GM21717 (cell line): ENCODE results near the gene HTR3C.

ENCODE experiments used
- ATAC-seq: cut with Tn5 transposase; IDR thresholded peaks from one replicate; pipeline ENCODE4 v1.9.1; 2021; ENCODE audit warnings: mild to moderate bottlenecking, moderate library complexity; ENCODE audit not compliant: unreplicated experiment

HTR3C gene

GRCh38 chr3:184082465-184082864 is 29.6 kb downstream of the HTR3C start:
- no peak for ATAC-seq

GRCh38 chr3:184085389-184085852 is 32.6 kb downstream of the HTR3C start:
- no peak for ATAC-seq

GRCh38 chr3:184092199-184092598 is 39.4 kb downstream of the HTR3C start:
- ATAC-seq = no peak

GRCh38 chr3:184096811-184097383 is 44.0 kb downstream of the HTR3C start, which contains the start of gene HTR3E:
Gene HTR3E, plus strand, starts transcription at chr3:184097064. Its CDS starts 466 bp downstream, at chr3:184097530.
- ATAC-seq = no peak

GRCh38 chr3:184097556-184097955 is 44.7 kb downstream of the HTR3C start:
- no peak for ATAC-seq

- no peak for ATAC-seq
Measured at GRCh38 chr3:184099806-184100686, 47.2 kb downstream of the HTR3C start.
